Measurements from ENCODE around the gene PPOX.
A peak's percentile ranks its signal among the peaks of the same experiment; 100 is the strongest.

PPOX gene

DNA sequence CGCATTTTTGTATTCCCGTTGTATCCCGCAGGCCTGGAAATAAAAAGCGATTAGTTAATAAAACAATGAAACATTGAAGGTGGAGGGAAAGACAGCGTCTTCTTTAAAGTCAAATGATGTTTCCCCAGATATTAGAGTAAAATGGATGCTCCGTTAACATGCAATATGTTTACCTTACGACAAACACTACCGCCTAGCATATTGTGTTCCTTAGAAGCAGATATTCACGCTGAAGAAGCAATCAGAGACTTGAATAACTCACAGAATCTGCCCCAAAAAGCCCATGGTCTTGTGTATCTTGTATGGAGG, 11.7 kb downstream of the PPOX start:
- DNase-seq (ENCODE audit: low read depth) = no peak
- peak overlapping the region; percentile 94 for H3K4me3 ChIP-seq (ENCODE audit: low read depth, low read length)
- TF ChIP-seq POLR2A (IDR thresholded peaks at IDR 0.05; ENCODE audit: extremely low read depth, insufficient read length) (no peak), MYC (IDR thresholded peaks at IDR 0.05; ENCODE audit: low read depth, low read length) (no peak)
- TF ChIP-seq, protein P1, sequence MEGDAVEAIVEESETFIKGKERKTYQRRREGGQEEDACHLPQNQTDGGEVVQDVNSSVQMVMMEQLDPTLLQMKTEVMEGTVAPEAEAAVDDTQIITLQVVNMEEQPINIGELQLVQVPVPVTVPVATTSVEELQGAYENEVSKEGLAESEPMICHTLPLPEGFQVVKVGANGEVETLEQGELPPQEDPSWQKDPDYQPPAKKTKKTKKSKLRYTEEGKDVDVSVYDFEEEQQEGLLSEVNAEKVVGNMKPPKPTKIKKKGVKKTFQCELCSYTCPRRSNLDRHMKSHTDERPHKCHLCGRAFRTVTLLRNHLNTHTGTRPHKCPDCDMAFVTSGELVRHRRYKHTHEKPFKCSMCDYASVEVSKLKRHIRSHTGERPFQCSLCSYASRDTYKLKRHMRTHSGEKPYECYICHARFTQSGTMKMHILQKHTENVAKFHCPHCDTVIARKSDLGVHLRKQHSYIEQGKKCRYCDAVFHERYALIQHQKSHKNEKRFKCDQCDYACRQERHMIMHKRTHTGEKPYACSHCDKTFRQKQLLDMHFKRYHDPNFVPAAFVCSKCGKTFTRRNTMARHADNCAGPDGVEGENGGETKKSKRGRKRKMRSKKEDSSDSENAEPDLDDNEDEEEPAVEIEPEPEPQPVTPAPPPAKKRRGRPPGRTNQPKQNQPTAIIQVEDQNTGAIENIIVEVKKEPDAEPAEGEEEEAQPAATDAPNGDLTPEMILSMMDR (IDR thresholded peaks at IDR 0.05; ENCODE audit: low read depth, low read length) = no peak
- TF ChIP-seq, protein P2, sequence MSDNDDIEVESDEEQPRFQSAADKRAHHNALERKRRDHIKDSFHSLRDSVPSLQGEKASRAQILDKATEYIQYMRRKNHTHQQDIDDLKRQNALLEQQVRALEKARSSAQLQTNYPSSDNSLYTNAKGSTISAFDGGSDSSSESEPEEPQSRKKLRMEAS (IDR thresholded peaks at IDR 0.05; ENCODE audit: low read depth, low read length) = no peak

DNA sequence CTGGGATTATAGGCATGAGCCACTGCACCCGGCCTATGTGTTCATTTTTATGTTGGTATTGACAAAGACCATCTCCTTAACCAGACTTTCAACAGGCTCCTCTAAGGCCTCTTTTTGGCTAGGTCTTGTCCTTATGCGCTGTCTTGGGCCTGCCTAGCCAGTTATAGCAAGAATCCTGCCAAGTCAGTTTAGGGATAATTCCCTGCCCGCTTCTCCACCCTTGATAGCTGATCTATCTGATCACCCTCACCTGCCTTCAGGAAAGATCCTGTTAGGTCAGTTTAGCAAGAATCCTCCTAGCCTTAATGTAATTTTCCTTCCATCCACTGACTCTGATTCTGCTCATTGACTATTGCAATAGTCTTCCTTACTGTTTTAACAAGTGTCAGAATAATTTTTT, 13.5 kb downstream of the PPOX start:
- H3K4me3 ChIP-seq (ENCODE audit: low read depth, low read length) = no peak overlapping the region
- no peak for TF ChIP-seq MYC (IDR thresholded peaks at IDR 0.05; ENCODE audit: low read depth, low read length)
- TF ChIP-seq, protein P2 (IDR thresholded peaks at IDR 0.05; ENCODE audit: low read depth, low read length) = no peak
- TF ChIP-seq, protein P1 (IDR thresholded peaks at IDR 0.05; ENCODE audit: low read depth, low read length) = no peak
- no peak for TF ChIP-seq POLR2A (IDR thresholded peaks at IDR 0.05; ENCODE audit: extremely low read depth, insufficient read length)
- no peak for DNase-seq (ENCODE audit: low read depth)

DNA sequence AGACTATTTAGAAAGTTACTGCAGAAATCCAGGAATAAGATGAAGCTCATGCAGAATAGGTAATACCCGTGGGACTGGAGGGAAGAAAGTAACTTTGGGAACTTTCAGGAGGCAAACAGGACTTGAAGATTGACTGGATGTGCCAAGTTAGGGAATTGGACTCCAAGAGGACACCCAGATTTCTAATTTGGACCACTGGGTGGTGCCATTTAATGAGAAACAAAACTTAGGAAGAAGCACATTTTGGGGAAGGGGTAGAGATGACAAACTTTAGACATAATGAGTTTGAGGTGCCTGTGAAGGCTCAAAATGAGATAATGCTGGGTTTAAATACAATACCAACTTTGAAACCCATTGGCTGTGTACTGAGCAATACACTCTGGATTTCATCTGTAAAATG, 14.4 kb downstream of the PPOX start:
- no peak for TF ChIP-seq MYC (IDR thresholded peaks at IDR 0.05; ENCODE audit: low read depth, low read length)
- TF ChIP-seq, protein P1 (IDR thresholded peaks at IDR 0.05; ENCODE audit: low read depth, low read length) = peak; percentile 37
- no peak overlapping the region for H3K4me3 ChIP-seq (ENCODE audit: low read depth, low read length)
- DNase-seq (ENCODE audit: low read depth) = peak; percentile 62

DNA sequence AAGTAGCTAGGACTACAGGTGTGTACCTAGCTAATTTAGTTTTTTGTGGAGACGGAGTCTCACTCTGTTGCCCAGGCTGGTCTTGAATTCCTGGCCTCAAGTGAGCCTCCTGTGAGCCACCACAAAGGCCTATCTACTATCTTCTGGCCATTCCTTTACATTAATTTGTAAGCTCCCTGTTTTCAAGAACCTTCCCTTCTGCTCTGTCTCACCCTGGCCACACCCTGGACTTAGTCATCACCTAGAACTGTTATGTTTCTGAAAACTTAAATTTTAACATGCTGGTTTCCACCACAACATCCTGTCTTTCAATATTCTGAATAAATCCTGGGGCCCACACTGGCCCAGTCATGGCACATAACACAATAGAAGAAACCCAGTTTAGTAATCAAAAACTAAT, 16.0 kb downstream of the PPOX start:
- peak; percentile 63 for DNase-seq (ENCODE audit: low read depth)
- no peak overlapping the region for H3K4me3 ChIP-seq (ENCODE audit: low read depth, low read length)
- TF ChIP-seq MYC (IDR thresholded peaks at IDR 0.05; ENCODE audit: low read depth, low read length) = no peak

DNA sequence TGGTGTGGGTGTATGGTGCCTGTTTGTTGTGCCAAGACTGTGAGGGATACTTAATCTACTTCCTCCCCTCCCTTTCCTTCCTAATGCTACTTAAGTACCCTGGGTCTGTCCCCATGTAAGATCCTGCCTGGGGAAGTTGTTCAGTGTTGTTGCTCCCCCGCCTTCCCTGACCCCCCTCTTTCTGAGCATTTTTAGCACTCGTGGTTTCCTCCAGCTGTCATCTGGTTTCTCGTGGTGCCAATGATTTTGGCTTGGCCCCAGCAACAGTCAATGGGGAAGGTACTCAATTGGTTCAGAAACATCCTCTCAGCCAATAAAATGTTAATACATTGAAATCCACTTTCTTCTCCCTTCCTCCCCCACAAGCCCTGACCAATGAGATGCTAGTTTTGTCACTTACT, 19.1 kb downstream of the PPOX start:
- no peak for TF ChIP-seq MYC (IDR thresholded peaks at IDR 0.05; ENCODE audit: low read depth, low read length)
- TF ChIP-seq, protein P2 (IDR thresholded peaks at IDR 0.05; ENCODE audit: low read depth, low read length) = peak; percentile 66
- TF ChIP-seq, protein P1 (IDR thresholded peaks at IDR 0.05; ENCODE audit: low read depth, low read length) = no peak
- no peak overlapping the region for H3K4me3 ChIP-seq (ENCODE audit: low read depth, low read length)
- DNase-seq (ENCODE audit: low read depth) = peak; percentile 87

DNA sequence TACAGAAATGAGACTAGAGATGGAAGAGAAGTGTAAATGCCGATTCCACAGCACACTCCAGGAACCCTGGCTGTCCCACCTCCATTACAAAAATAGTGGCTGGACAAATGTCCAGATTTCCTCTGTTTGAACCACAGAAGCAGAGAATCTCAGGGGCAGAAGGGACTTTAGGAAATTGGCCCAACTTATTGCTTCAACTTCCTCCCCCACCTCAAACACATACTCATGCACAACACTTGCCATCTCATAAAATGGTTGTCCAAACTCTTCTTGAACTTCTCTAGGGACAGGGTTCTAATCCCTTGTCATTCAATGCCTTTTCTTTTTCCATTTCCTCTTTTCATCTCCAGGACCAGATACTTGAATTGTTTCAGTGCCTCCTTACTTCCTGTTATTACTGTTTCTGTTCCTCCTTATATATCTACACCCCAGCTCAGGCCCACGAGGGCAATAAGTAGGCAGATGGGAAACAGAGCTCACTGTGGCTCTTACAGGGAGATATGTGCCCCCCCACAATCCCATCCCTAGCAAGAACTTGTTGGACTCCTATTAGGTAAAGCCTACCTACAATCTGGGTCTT, 19.6 kb downstream of the PPOX start:
- H3K4me3 ChIP-seq (ENCODE audit: low read depth, low read length) = no peak overlapping the region
- DNase-seq (ENCODE audit: low read depth) = peak; percentile 80
- TF ChIP-seq, protein P2 (IDR thresholded peaks at IDR 0.05; ENCODE audit: low read depth, low read length) = no peak
- TF ChIP-seq, protein P1 (IDR thresholded peaks at IDR 0.05; ENCODE audit: low read depth, low read length) = no peak
- TF ChIP-seq MYC (IDR thresholded peaks at IDR 0.05; ENCODE audit: low read depth, low read length) = no peak
- no peak for TF ChIP-seq POLR2A (IDR thresholded peaks at IDR 0.05; ENCODE audit: extremely low read depth, insufficient read length)

All from NB4 (cell line).